Measurements from ENCODE around the gene CTSD.

- TF ChIP-seq POLR2A (IDR thresholded peaks at IDR 0.05) (no peak), CTCF (IDR thresholded peaks at IDR 0.05) (no peak), EP300 (IDR thresholded peaks at IDR 0.05) (no peak)
Observed at GRCh38 chr11:1745701-1746320, 17.9 kb downstream of the CTSD start.

All from tibial nerve (tissue), 4 donors.